Uterus (tissue), 2 donors: ENCODE measurements around the gene KIAA0825.

Source experiments
- POLR2A ChIP-seq, 2 donors: fragments of 450-650 bp; IDR thresholded peaks; one replicate each; pipeline ENCODE4 v1.6.1; 2016; ENCODE audit warnings: antibody characterized with exemption in 2 of 2, mild to moderate bottlenecking in 1 of 2, moderate library complexity in 1 of 2
- TF ChIP-seq, protein P1 (sequence below), 4 experiments: fragments of 200-600 bp in 2 of 4; fragments of 450-650 bp in 2 of 4; sonication (generic) in 2 of 4; IDR thresholded peaks; one replicate each; pipeline ENCODE4 v1.5.1; 2016 to 2019; ENCODE audit warnings: antibody characterized with exemption in 4 of 4, mild to moderate bottlenecking in 2 of 4, moderate library complexity in 1 of 4

DNA sequence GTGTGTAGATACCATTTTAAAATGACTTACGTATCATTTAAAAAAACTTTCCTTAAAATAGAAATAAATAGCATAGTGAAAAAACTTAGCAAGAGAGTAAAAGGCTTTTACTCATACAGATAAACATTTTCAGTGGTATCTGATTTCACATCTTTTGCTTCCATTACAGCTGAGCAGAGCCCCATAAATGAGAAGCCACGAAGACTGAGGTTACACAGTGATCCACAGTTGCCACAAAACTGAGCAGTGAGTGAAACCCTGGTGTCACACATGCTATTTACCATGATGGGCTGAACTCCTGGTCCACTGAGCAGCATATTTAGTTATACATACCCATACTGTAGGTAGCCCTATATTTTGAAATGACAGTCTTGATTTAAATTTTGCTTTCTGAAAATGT is 401.2 kb downstream of the KIAA0825 start:
- TF ChIP-seq, protein P1, sequence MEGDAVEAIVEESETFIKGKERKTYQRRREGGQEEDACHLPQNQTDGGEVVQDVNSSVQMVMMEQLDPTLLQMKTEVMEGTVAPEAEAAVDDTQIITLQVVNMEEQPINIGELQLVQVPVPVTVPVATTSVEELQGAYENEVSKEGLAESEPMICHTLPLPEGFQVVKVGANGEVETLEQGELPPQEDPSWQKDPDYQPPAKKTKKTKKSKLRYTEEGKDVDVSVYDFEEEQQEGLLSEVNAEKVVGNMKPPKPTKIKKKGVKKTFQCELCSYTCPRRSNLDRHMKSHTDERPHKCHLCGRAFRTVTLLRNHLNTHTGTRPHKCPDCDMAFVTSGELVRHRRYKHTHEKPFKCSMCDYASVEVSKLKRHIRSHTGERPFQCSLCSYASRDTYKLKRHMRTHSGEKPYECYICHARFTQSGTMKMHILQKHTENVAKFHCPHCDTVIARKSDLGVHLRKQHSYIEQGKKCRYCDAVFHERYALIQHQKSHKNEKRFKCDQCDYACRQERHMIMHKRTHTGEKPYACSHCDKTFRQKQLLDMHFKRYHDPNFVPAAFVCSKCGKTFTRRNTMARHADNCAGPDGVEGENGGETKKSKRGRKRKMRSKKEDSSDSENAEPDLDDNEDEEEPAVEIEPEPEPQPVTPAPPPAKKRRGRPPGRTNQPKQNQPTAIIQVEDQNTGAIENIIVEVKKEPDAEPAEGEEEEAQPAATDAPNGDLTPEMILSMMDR (IDR thresholded peaks at IDR 0.05): no peak
- TF ChIP-seq POLR2A (IDR thresholded peaks at IDR 0.05): no peak
